ENCODE data around the gene GMIP.

GMIP gene

DNA sequence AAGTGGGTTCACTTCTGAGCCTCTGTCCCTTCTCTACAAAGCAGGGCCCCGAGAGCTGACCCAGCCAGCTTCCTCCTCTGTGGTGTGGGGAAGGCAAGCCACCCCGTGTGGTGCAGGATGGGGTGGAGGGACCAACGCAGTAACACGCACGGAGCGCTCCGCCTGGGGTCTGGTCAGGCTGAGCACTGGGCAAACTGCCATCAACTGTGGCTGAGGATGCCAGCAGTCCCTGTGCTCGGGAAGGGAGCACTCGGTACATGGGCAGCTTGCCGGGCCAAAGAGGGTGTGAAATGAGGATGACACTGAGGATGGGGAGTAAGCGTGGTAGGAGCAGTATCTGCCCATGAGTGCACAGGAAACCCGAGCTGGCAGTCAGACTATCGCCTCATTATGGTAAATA is 7.6 kb upstream of the GMIP start:
- H3K9me3 ChIP-seq (ENCODE audit: control insufficient read depth, insufficient read depth, low read length), result no peaks in the 10 kb centered on the region
- H3K27ac ChIP-seq (ENCODE audit: low read depth, low read length), result no peak overlapping the region
- no peak for TF ChIP-seq EZH2phosphoT487 (IDR thresholded peaks at IDR 0.05; ENCODE audit: borderline replicate concordance, low read length)
- TF ChIP-seq CTCF (IDR thresholded peaks at IDR 0.05; ENCODE audit: low read depth, low read length, poor library complexity, severe bottlenecking), result no peak
- H3K9me2 ChIP-seq (replicated peaks; ENCODE audit: control insufficient read depth, low read length), result no peaks in the 10 kb centered on the region
- no peak overlapping the region for H3K4me3 ChIP-seq (ENCODE audit: low read length)
- H3K4me1 ChIP-seq (ENCODE audit: control insufficient read depth, low read length), result no peaks in the 10 kb centered on the region
- H4K20me1 ChIP-seq (ENCODE audit: control insufficient read depth, insufficient read depth, low read depth, low read length), result no peaks in the 10 kb centered on the region
- no peaks in the 10 kb centered on the region for H3K79me2 ChIP-seq (ENCODE audit: control insufficient read depth, low read length)
- H3K36me3 ChIP-seq (ENCODE audit: control insufficient read depth, low read length), result peaks cover 92% of the 10 kb centered on the region
- H3K4me2 ChIP-seq (ENCODE audit: low read length), result no peak overlapping the region
- no peaks in the 10 kb centered on the region for H3K27me3 ChIP-seq (ENCODE audit: control insufficient read depth, low read length)
- H3F3A ChIP-seq (ENCODE audit: control insufficient read depth, insufficient read depth), result no peaks in the 10 kb centered on the region

- no peaks in the 10 kb centered on the region for H3K9me2 ChIP-seq (replicated peaks; ENCODE audit: control insufficient read depth, low read length)
- no peaks in the 10 kb centered on the region for H3K4me1 ChIP-seq (ENCODE audit: control insufficient read depth, low read length)
- H4K20me1 ChIP-seq (ENCODE audit: control insufficient read depth, insufficient read depth, low read depth, low read length), result no peaks in the 10 kb centered on the region
- H3F3A ChIP-seq (ENCODE audit: control insufficient read depth, insufficient read depth), result no peaks in the 10 kb centered on the region
- TF ChIP-seq EZH2phosphoT487 (IDR thresholded peaks at IDR 0.05; ENCODE audit: borderline replicate concordance, low read length) (no peak), CTCF (IDR thresholded peaks at IDR 0.05; ENCODE audit: low read depth, low read length, poor library complexity, severe bottlenecking) (no peak)
- H3K36me3 ChIP-seq (ENCODE audit: control insufficient read depth, low read length), result peaks cover 90% of the 10 kb centered on the region
- no peak overlapping the region for H3K4me3 ChIP-seq (ENCODE audit: low read length)
- no peaks in the 10 kb centered on the region for H3K9me3 ChIP-seq (ENCODE audit: control insufficient read depth, insufficient read depth, low read length)
- no peak overlapping the region for H3K4me2 ChIP-seq (ENCODE audit: low read length)
- H3K79me2 ChIP-seq (ENCODE audit: control insufficient read depth, low read length), result no peaks in the 10 kb centered on the region
- H3K27me3 ChIP-seq (ENCODE audit: control insufficient read depth, low read length), result no peaks in the 10 kb centered on the region
- H3K27ac ChIP-seq (ENCODE audit: low read depth, low read length), result no peak overlapping the region
These were observed 6.9 kb upstream of the GMIP start for GRCh38 chr19:19650331-19650730.

DNA sequence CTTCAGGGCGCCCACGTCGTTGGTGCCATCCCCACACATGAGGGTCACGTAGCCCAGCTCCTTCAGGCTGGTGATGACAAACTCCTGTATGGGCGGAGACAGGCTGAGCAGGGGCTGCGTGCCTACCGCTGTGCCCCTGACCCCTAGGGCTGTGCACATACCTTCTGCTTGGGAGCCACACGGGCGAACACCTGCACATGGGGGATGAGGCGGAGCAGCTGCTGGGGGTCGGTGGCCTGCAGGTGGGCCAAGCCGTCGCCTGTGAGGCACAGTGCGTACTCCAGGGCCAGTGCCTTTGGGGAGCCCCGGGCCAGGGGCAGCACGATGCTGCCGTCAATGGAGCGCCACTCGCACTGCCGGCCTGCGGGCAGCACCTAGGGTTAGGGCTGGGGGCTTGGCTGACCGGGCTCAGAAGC is 6.1 kb upstream of the GMIP start:
- Histone ChIP-seq H3K9me2 (replicated peaks; ENCODE audit: control insufficient read depth, low read length) (no peaks in the 10 kb centered on the region), H3K4me1 (ENCODE audit: control insufficient read depth, low read length) (peaks cover 3% of the 10 kb centered on the region; the same call in 1 of the 2 replicates), H3K27ac (ENCODE audit: low read depth, low read length) (no peak overlapping the region), H3K36me3 (ENCODE audit: control insufficient read depth, low read length) (peaks cover 90% of the 10 kb centered on the region), H3K4me3 (ENCODE audit: low read length) (no peak overlapping the region), H3K4me2 (ENCODE audit: low read length) (no peak overlapping the region), H3K9me3 (ENCODE audit: control insufficient read depth, insufficient read depth, low read length) (no peaks in the 10 kb centered on the region), H3K27me3 (ENCODE audit: control insufficient read depth, low read length) (no peaks in the 10 kb centered on the region), H4K20me1 (ENCODE audit: control insufficient read depth, insufficient read depth, low read depth, low read length) (no peaks in the 10 kb centered on the region), H3K79me2 (ENCODE audit: control insufficient read depth, low read length) (no peaks in the 10 kb centered on the region), H3F3A (ENCODE audit: control insufficient read depth, insufficient read depth) (peaks cover 4% of the 10 kb centered on the region; the same call in 1 of the 2 replicates)
- TF ChIP-seq CTCF (IDR thresholded peaks at IDR 0.05; ENCODE audit: low read depth, low read length, poor library complexity, severe bottlenecking) (no peak), EZH2phosphoT487 (IDR thresholded peaks at IDR 0.05; ENCODE audit: borderline replicate concordance, low read length) (no peak)

DNA sequence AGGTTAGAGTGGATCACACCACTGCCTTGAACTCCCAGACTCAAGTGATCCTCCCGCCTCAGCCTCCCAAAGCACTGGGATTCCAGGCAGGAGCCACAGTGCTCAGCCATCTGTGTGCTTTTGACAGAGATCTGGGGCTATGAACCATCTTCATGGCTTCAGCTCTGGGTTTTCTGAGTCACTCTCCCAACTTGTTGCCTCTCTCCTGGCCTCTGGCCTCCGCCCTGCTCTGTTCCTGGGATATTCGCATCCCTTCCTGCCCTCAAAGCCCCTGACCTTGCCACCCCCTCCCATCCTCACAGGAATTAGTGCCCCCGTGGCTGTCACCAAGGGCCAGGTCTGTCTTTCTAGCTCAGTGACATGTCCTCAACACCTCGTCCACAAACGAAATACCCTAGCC is 5.7 kb upstream of the GMIP start:
- TF ChIP-seq EZH2phosphoT487 (IDR thresholded peaks at IDR 0.05; ENCODE audit: borderline replicate concordance, low read length) (no peak), CTCF (IDR thresholded peaks at IDR 0.05; ENCODE audit: low read depth, low read length, poor library complexity, severe bottlenecking) (no peak)
- H3K9me3 ChIP-seq (ENCODE audit: control insufficient read depth, insufficient read depth, low read length), result no peaks in the 10 kb centered on the region
- H3K4me1 ChIP-seq (ENCODE audit: control insufficient read depth, low read length), result peaks cover 7% of the 10 kb centered on the region
- H3K4me3 ChIP-seq (ENCODE audit: low read length), result no peak overlapping the region
- H4K20me1 ChIP-seq (ENCODE audit: control insufficient read depth, insufficient read depth, low read depth, low read length), result no peaks in the 10 kb centered on the region
- no peaks in the 10 kb centered on the region for H3K27me3 ChIP-seq (ENCODE audit: control insufficient read depth, low read length)
- no peak overlapping the region for H3K4me2 ChIP-seq (ENCODE audit: low read length)
- no peaks in the 10 kb centered on the region for H3K79me2 ChIP-seq (ENCODE audit: control insufficient read depth, low read length)
- H3K9me2 ChIP-seq (replicated peaks; ENCODE audit: control insufficient read depth, low read length), result no peaks in the 10 kb centered on the region
- H3K36me3 ChIP-seq (ENCODE audit: control insufficient read depth, low read length), result peaks cover 90% of the 10 kb centered on the region
- peaks cover 6% of the 10 kb centered on the region for H3F3A ChIP-seq (ENCODE audit: control insufficient read depth, insufficient read depth)
- H3K27ac ChIP-seq (ENCODE audit: low read depth, low read length), result no peak overlapping the region
